Activated naive CD4-positive, alpha-beta T cell (primary cell): ENCODE results near the gene ZNF718.
"Not testable (repeated sequence)": the region's sequence is repeated elsewhere in the genome, so short reads cannot be mapped to it uniquely, and the experiment has no call there.

Experiments used
- DNase-seq, 4 experiments: peaks; one replicate each; lab custom pipeline; 2025; lab: John Stamatoyannopoulos, UW

The ZNF718 gene

DNA sequence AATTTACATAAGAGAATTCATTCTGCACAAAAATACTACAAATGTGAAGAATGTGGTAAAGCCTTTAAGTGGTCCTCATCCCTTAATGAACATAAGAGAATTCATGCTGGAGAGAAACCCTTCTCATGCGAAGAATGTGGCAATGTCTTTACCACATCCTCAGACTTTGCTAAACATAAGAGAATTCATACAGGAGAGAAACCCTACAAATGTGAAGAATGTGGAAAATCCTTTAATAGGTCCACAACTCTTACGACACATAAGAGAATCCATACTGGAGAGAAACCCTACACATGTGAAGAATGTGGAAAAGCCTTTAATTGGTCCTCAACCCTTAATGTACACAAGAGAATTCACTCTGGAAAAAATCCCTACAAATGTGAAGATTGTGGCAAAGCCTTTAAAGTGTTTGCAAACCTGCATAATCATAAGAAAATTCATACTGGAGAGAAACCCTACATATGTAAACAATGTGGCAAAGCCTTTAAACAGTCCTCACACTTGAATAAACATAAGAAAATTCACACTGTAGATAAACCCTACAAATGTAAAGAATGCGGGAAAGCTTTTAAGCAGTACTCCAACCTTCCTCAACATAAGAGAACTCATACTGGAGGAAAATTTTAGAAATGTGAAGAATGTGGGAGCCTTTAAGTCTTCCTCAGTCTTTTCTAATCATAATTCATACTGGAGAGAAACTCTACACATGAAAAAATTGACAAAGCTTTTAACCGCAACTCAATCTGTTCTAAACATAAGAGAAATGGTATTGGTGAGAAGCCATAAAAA lies 37.4 kb downstream of the ZNF718 start:
- DNase-seq: no peak

- DNase-seq: not testable (repeated sequence)
Observed at GRCh38 chr4:169640-170039, 45.3 kb downstream of the ZNF718 start.

GRCh38 chr4:171318-171717 lies 47.0 kb downstream of the ZNF718 start:
- DNase-seq: not testable (repeated sequence)

DNA sequence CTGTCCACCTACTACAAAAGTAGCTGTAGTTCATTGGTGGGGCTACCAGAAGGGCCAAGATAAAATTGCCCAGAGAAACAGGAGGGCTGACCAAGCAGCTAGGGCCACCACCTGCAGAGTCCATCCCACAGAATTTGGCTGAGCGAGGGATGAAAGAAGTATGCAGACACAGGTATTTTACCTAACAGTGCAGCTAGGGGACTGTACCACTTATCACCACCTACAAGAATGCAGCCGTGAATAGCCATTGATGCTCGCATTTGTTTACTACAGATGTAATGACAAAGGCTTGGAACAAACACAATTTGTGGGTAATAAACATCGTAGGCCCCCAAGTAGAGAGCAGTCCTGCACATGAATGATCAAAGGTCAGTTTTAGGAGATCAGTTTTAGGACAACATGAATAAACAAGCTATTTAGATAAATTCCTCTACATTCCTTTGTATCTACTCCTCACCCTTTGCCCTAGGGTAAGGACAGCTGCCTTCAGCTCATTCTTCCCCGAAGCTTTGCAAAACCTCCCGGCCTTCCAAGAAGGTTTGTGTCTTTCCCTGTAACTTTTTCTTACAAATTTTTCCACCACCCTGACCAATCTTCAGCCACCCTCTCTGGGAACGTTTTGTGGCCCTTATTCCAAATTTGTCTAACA lies 49.5 kb downstream of the ZNF718 start:
- DNase-seq: no peak

DNA sequence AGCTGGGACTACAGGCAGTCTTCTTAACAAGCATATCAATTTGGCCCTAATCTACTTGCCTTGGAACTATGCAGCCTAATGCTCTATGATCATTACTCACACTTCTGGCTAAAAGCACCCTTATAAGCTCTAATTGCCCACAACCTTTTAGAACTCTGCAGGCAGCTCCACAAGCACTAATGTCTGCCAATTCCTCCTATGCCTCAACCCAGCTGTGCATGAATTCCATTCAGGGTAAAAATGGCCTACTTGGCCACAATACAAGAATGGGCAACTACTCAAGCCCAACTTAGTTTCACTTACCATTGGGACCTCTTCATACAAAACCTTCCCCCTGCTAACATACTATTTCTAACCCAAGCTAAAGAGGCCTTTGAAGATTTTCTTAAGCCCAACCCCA lies 51.7 kb downstream of the ZNF718 start:
- no peak for DNase-seq

- no peak for DNase-seq
Observed at GRCh38 chr4:176995-177394, 52.7 kb downstream of the ZNF718 start.

DNA sequence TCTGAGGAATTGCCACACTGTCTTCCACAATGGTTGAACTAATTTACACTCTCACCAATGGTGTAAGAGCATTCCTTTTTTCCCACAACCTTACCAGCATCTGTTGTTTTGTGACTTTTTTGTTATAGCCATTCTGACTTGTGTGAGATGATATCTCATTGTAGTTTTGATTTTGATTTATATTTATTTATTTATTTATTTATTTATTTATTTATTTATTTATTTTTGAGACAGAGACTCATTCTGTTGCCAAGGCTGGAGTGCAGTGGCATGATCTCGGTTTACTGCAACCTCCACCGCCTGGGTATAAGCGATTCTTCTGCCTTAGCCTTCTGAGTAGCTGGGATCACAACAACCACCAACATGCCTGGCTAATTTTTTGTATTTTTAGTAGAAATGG lies 57.9 kb downstream of the ZNF718 start:
- DNase-seq: not testable (repeated sequence)

GRCh38 chr4:188091-188490 lies 63.8 kb downstream of the ZNF718 start:
- DNase-seq: no peak

DNA sequence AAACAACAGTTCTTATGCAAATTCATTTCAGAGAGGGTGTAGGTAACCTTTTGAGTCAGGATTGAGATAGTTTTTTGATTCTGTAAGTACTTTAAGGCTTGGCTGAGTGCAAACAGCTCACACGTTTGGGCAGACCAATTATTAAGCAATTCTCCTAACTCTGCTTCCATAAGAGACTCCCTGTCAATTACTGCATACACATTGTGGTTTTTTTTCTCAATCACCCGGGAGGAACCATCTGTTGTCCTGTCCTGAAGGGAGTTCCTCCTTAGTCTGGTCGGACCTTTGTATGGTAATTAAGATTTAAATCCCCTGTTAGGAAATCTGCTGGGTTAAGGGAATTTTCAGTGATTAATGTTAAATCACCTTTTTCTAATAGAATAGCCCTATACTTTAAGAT lies 70.9 kb downstream of the ZNF718 start:
- not testable (repeated sequence) for DNase-seq

- DNase-seq: no peak
Observed at GRCh38 chr4:200936-201335, 76.6 kb downstream of the ZNF718 start.

DNA sequence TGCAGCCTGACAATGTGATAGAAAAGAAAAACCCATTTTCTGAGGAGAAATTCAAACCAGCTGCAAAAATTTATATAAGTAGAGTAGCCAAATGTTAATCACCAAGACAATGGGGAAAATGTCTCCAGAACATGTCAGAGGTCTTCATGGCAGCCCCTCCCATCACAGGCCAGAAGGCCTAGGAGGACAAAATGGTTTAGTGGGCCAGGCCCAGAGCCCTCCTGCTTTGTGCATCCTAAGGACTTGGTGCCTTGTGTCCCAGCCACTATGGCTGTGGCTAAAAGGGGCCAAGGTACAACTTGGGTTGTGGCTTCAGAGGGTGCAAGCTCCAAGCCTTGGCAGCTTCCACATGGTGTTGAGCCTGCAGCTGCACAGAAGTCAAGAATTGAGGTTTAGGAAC lies 78.5 kb downstream of the ZNF718 start:
- DNase-seq: not testable (repeated sequence)

DNA sequence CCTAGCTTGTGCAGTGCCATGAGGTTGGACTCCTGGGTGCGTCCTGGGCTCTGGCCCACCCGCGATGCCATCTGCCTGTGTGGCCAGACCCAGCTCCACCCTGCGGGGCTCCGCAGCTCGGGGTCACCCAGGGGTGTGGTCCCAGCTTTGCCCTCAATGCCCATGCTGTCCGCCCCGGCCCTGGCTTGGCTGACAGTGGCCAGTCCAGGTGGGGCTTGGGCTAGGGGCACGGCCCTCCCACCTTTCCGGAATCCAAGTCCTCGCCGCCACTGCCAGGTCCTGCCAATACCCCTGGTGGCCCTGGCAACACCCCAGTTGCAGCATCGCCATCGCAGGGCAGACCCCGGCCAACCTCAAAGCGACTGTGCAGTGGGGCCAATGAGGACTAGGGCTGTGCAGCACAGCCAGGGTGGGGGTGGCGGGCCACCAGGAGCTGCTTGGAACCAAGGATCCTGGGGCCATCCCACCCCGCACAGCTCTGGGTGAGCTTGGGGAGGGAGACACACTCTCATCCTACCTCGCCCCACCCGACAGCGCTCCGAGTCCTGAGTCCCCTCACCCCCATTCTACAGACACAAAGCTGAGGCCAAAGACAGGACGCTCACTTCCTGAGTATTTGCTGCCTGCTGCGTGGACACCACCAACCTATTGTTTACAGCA lies 80.9 kb downstream of the ZNF718 start:
- no peak for DNase-seq

- no peak for DNase-seq
Observed at GRCh38 chr4:206054-206453, 81.8 kb downstream of the ZNF718 start.

GRCh38 chr4:208416-209096 lies 84.3 kb downstream of the ZNF718 start:
- DNase-seq: not testable (repeated sequence)

- no peak for DNase-seq
Observed at GRCh38 chr4:211033-211511, 86.8 kb downstream of the ZNF718 start.

- DNase-seq: no peak
Observed at GRCh38 chr4:212438-213188, 88.3 kb downstream of the ZNF718 start.

DNA sequence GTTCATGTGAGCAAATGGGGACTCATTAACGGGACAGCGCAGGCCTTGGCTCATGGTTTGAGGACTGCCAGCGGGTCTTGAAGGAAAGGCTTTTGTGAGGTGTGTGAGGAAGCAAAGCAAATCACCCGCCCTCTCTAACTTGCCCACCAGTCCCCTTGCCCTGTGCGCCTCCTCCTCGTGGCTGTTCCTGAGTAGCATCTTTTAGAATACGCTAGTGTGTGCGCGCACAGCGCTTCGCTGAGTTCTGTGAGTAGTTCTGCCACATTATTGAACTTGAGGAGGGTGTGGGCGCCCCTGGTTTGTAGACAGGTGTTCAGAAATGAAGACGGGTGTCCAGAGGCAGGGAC lies 88.9 kb downstream of the ZNF718 start:
- DNase-seq: not testable (repeated sequence)
